Smooth muscle cell of the brain vasculature (primary cell): Measurements from ENCODE around the gene DCPS.
"Not testable (repeated sequence)": the region's sequence is repeated elsewhere in the genome, so short reads cannot be mapped to it uniquely, and the experiment has no call there.

Experiments
- DNase-seq: peaks from one replicate; pipeline ENCODE4 v3.0.0-alpha.2; 2012; ENCODE audit warnings: low read depth, low spot score

Gene DCPS

DNA sequence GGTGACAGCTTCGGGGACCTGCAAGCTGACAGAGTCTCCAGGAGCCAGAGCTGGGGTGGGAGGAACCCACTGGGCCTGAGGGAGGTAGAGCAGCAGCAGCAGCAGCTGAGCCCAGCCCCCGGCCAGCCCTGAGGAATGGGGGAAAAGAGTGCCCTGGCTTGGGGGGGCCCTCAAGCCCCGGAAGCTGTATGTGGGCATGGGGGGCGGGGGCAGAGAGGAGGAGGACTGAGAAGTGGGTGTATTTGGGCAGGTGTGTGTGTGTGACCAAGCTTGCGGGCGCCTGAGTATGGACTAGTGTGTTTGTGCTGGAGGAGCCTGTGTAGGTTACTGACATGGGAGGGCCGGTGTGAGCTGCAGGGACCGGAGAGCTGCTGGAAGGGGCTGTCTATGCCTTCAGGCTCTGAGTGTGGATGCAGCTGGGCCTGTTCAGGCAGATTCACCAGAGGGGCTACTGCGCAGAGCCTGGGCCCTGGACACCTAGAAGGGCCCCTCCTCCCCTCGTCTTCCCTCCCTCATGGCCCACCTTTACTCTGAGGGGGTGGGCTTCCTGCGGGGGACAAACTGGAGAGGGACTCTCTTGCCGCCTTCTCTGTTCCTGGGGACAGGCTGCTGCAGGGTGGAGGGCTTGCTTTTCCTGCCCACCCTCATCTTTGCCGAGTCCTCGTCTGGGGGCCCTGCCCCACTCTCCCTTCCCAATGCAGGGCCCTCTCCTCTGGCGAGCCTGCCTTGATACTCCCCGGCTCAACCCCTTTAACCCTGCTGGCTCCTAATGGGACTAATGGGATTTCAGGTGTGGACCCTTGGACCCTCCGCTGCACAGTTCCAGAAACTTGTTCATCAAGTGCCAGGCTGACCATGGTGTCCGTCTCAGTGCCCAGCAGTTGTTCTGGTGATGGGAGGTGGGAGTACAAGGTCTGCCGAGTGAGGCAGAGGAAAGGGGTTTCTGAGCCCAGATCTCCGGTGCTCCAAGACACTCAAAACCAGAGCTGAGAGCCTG is 79.8 kb downstream of the DCPS start:
- DNase-seq = no peak

- no peak for DNase-seq
Observed at GRCh38 chr11:126384449-126385070, 80.7 kb downstream of the DCPS start.

DNA sequence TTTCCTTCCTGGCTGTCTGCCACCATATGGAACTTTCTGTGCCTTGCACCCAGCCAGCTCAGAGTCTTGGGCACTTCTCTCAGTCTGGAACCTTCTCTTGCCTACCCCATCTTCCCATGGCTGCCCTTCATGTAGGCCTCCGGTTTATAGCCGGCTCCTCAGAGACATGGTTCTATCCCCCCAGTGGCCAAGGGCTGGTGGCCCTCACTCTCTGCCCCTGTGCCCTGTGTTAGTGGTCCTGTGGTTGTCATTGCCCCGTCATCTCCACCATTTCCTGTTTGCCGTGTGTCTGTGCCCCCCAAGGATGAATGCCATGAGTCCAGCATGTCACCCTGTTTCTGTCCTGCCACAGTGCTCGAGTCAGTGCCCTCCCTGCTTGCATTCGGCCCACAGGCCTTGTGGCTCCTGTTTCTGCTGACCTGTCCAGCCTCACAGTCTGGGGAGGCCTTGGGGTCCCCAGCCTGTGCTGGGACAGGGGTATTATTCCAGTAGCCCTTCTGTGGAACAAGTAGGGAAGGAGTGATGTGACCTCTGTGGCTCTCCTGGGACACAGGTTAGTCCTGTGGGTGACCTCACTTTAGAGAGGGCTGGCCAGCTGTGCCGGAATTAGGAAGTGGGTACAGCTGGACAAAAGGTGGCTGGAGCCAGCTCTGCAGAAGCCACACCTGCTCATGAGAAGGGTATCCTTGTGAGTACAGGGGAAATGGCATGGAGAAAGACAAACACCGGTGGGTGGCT is 82.3 kb downstream of the DCPS start:
- DNase-seq = no peak

- not testable (repeated sequence) for DNase-seq
Observed at GRCh38 chr11:126386729-126387071, 82.8 kb downstream of the DCPS start.

GRCh38 chr11:126387857-126388256 is 84.0 kb downstream of the DCPS start:
- DNase-seq = no peak

GRCh38 chr11:126390272-126390867 is 86.5 kb downstream of the DCPS start:
- no peak for DNase-seq

DNA sequence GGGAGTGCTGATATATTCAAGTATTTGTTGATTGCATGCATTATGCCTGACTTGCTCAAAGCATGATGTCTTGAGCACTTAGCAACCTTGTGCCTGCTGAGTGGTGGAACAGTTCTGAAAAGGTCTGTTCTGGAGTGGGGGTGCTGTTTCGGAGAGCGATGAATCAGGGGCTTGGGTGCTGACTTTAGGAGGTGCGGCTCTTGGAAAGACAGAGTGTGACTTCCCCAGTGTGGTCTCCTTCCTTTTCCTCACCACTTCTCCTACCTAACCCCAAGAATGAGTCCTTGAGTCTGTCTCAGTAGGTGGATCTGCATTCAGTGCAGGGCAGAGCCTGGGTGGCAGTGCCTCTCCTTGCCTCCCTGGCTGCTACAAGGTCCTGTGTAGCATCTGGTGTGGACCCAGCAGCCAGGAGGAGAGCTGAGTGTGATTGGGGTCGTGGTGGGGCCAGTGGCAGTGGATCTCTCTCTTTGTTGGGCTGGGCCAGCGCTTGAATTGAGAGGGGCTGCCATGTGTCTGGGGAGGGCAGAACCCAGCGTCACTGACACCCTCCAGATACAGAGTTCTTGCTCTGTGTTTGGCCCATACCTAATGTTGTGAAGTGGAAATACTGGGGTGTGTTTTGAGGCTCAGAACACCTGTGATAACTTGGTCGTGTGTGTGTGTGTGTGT is 87.6 kb downstream of the DCPS start:
- no peak for DNase-seq

GRCh38 chr11:126391970-126392632 is 88.2 kb downstream of the DCPS start:
- no peak for DNase-seq

DNA sequence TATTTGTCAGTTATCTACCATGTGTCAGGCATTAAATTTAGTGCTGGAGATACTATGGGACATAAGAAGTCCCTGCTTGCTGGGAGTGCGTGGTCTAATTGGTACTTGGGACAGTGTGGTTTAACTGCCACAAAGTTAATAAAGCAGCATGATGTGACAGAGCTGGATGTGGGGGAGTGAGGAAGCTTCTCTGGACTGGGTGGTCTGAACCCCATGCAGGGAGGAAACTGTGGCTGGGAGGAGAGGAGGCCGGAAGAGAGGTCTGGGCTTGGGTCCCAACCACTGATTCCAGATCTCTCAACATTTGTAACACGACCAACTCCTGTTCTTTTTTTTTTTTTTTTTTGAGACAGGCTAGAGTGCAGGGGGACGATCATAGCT is 88.8 kb downstream of the DCPS start:
- no peak for DNase-seq

DNA sequence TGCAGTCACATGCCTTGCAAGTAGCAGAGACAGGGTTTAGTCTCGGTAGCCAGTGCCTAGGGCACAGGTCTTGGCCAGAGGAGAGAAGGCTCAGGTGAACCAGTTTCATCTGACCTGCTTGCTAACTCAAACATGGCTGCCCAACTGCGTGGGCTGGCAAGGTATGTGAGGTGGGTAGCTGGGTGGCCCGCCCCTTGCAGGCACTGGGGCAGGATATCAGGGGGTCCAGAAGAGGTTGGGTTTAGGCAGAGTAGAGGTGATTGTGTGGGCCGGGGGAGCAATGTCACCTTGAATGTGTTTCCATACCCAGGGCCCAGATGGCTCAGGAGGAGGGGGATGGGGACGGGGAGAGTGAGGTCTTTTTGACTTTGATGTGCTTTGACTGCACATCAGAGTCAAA is 89.3 kb downstream of the DCPS start:
- DNase-seq = no peak

GRCh38 chr11:126394036-126394435 is 90.2 kb downstream of the DCPS start:
- no peak for DNase-seq

DNA sequence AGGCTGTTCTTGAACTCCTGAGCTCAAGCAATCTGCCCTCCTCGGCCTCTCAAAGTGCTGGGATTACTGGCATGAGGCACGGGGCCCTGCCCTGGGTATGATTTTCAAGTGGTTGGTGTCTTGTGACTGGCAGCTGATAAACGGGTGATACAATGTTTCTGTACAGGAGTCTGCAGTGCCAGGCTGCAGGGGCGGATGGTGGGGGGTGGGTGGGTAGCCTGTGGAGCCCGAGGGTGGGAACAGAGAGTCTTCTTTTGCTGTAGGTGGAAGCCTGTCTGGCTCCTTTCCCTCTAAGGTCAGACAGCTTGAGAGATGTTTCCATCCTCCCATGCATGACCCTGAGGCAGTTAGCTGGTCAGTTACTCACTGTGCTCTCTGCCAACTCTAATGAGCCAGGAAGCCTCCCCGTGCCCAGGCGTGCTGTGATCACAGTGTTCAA is 90.8 kb downstream of the DCPS start:
- DNase-seq = not testable (repeated sequence)
